ENCODE results near the gene DNAJC17.

- no peak for TF ChIP-seq CTCF (IDR thresholded peaks at IDR 0.05)
- TF ChIP-seq POLR2A (IDR thresholded peaks at IDR 0.05): no peak
- no peak for TF ChIP-seq EP300 (IDR thresholded peaks at IDR 0.05)
Measured at GRCh38 chr15:40789999-40790398, 17.3 kb downstream of the DNAJC17 start.

All from tibial nerve (tissue), 4 donors.